ENCODE data around the gene MCF2L. TPM values are rescaled to one million over a fixed set of nuclear protein-coding genes. Genes with fewer than 3 reads are reported as not detected.

The MCF2L gene
- total RNA-seq, 2 experiments from 2014 or later: 6.5 to 7.4 TPM

DNA sequence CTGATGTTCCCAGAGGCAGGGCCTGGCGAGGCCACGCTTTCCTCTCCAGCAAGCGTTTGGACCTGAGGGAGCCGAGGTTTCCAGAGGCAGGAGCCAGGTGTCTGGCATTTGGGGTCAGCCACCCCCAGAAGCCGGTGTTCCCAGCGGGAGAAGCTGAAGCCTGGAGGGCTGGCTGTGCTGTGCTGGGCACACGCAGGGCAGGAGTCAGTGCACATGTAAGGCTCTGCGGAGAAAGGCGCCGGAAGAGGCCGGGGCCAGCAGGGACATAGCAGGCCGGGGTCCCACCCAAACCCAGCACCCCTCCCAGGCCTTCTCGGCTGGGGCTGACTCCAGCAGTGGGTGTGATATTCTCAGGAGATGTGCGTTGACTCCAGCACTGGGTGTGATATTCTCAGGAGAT, 31.6 kb downstream of the MCF2L start:
- DNase-seq: no peak
- Mint-ChIP-seq H3K27me3 (ENCODE audit: low read depth) (no peaks in the 10 kb centered on the region), H3K9me3 (no peaks in the 10 kb centered on the region), H3K4me1 (ENCODE audit: low read depth) (peaks cover 27% of the 10 kb centered on the region), H3K36me3 (ENCODE audit: low read depth) (no peaks in the 10 kb centered on the region), H3K27ac (no peak overlapping the region), H3K4me3 (no peak overlapping the region)
- intact Hi-C loops (cut with micrococcal nuclease): no loop called here
- CTCF ChIA-PET: no interaction called here

- peaks cover 30% of the 10 kb centered on the region for H3K4me1 Mint-ChIP-seq (ENCODE audit: low read depth)
- CTCF ChIA-PET: no interaction called here
- H3K36me3 Mint-ChIP-seq (ENCODE audit: low read depth): no peaks in the 10 kb centered on the region
- no peak for DNase-seq
- no peak overlapping the region for H3K27ac Mint-ChIP-seq
- no peaks in the 10 kb centered on the region for H3K9me3 Mint-ChIP-seq
- intact Hi-C loops (cut with micrococcal nuclease): loop anchor here (2.0 kb wide), 1 partner anchor 59 kb away; no protein-coding TSS in a partner anchor
- no peak overlapping the region for H3K4me3 Mint-ChIP-seq
- H3K27me3 Mint-ChIP-seq (ENCODE audit: low read depth): no peaks in the 10 kb centered on the region
Observed at GRCh38 chr13:113001241-113002140, 32.5 kb downstream of the MCF2L start.

DNA sequence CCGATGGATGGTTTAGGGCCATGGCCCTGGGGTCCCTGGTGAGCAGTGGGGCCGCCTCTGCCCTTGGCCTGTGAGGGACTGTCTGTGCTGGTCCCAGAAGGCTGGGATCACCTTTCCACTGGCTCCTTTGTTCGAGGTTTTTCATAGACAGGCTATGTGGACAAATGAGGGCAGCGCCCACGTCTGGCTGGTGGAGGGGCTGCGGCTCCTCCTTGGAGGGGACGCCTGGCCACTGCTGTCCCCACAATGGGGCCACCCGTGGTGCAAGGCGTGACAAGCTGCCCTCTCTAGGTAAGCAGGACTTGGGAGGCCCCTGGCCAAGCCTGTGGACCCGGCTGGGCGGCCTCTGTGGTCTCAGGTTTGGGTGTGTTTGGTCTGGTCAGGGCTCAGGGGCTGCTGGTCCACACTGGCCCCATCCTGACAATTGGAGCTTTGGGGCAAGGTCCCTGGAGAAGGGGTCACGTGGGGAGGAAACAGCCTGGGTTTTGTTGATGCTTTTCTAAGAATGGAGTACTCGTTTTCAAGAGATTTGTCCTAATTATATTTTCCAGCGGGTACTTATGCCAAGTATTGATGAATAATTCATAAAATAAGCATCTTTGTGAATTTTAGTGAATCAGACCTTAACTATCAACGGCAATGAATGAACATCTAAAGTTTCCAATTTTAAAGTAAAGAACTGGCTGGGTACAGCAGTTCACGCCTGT, 33.3 kb downstream of the MCF2L start:
- H3K4me1 Mint-ChIP-seq (ENCODE audit: low read depth): peaks cover 30% of the 10 kb centered on the region
- DNase-seq: no peak
- no peak overlapping the region for H3K27ac Mint-ChIP-seq
- no peaks in the 10 kb centered on the region for H3K36me3 Mint-ChIP-seq (ENCODE audit: low read depth)
- intact Hi-C loops (cut with micrococcal nuclease): loop anchor here (2.0 kb wide), 1 partner anchor 60 kb away; no protein-coding TSS in a partner anchor
- H3K4me3 Mint-ChIP-seq: no peak overlapping the region
- H3K27me3 Mint-ChIP-seq (ENCODE audit: low read depth): no peaks in the 10 kb centered on the region
- CTCF ChIA-PET: no interaction called here
- no peaks in the 10 kb centered on the region for H3K9me3 Mint-ChIP-seq

DNA sequence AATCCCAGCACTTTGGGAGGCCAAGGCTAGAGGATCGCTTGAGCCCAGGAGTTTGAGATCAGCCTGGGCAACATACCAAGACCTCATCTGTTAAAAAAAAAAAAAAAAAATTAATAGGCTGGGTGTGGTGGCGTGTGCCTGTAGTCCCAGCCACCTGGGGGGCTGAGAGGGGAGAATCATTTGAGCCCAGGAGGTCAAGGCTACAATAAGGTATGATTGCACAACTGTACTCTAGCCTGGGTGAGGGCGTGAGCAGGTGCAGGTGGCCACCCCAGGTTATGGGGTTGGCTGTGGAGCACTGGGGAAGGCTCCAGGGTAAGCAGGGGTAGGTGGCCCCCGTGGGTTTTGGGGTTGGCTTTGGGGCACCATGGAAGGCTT, 33.9 kb downstream of the MCF2L start:
- CTCF ChIA-PET: no interaction called here
- DNase-seq: no peak
- no peak overlapping the region for H3K27ac Mint-ChIP-seq
- intact Hi-C loops (cut with micrococcal nuclease): loop anchor here (2.0 kb wide), 1 partner anchor 60 kb away; no protein-coding TSS in a partner anchor
- H3K27me3 Mint-ChIP-seq (ENCODE audit: low read depth): no peaks in the 10 kb centered on the region
- H3K36me3 Mint-ChIP-seq (ENCODE audit: low read depth): no peaks in the 10 kb centered on the region
- no peak overlapping the region for H3K4me3 Mint-ChIP-seq
- H3K9me3 Mint-ChIP-seq: no peaks in the 10 kb centered on the region
- peaks cover 30% of the 10 kb centered on the region for H3K4me1 Mint-ChIP-seq (ENCODE audit: low read depth)

DNA sequence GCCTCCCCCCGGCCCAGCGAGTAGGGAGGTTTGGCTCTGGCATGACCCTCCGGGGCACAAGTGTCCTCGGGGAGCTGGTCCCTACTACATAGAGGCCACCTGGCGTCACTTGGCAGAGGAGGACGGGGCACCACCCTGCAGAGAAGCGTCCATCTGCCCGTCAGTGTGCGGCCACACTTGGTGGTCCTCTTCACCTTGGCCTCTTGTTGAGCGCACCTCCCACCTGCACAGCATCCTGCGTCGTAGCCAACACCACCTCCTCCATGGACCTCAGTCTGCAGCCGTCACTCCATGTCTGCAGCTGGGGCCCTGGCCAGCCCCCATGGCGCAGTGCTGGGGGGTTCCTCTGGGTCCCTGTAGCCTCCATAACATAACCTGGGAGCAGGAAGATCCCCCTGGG, 35.1 kb downstream of the MCF2L start:
- Mint-ChIP-seq H3K4me1 (ENCODE audit: low read depth) (peaks cover 28% of the 10 kb centered on the region), H3K27ac (no peak overlapping the region), H3K4me3 (no peak overlapping the region)

GRCh38 chr13:113005076-113005865, 36.3 kb downstream of the MCF2L start:
- H3K36me3 Mint-ChIP-seq (ENCODE audit: low read depth): no peaks in the 10 kb centered on the region
- H3K27me3 Mint-ChIP-seq (ENCODE audit: low read depth): no peaks in the 10 kb centered on the region
- intact Hi-C loops (cut with micrococcal nuclease): no loop called here
- peaks cover 21% of the 10 kb centered on the region for H3K4me1 Mint-ChIP-seq (ENCODE audit: low read depth)
- no peak overlapping the region for H3K4me3 Mint-ChIP-seq
- no peak overlapping the region for H3K27ac Mint-ChIP-seq
- H3K9me3 Mint-ChIP-seq: no peaks in the 10 kb centered on the region
- no peak for DNase-seq
- CTCF ChIA-PET: no interaction called here

More for the DNA sequence above, 35.1 kb downstream of the MCF2L start:
- Mint-ChIP-seq H3K36me3 (ENCODE audit: low read depth) (no peaks in the 10 kb centered on the region), H3K9me3 (no peaks in the 10 kb centered on the region), H3K27me3 (ENCODE audit: low read depth) (no peaks in the 10 kb centered on the region)
- no peak for DNase-seq
- intact Hi-C loops (cut with micrococcal nuclease): no loop called here
- CTCF ChIA-PET: no interaction called here

DNA sequence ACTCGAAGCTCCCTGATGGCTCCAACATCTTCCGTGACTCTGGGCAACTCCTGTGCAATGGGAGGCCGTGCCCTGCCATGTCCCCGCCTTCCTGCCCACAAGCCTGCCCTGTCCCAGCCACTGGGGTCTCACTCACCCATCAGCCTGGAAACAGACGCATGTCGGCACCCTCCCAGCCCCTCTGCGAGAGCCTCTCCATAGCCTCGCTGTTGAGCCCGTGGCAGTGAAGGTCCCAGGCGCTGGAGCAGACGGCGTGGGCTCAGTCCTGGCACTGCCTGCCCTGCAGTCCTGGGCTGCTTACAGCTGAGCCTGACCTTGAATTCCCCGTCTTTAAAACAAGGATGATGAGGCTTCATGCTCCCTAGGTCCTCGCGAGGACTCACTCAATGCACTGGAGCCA, 37.0 kb downstream of the MCF2L start:
- intact Hi-C loops (cut with micrococcal nuclease): no loop called here
- H3K27ac Mint-ChIP-seq: no peak overlapping the region
- no peaks in the 10 kb centered on the region for H3K36me3 Mint-ChIP-seq (ENCODE audit: low read depth)
- H3K4me1 Mint-ChIP-seq (ENCODE audit: low read depth): peaks cover 15% of the 10 kb centered on the region
- no peaks in the 10 kb centered on the region for H3K27me3 Mint-ChIP-seq (ENCODE audit: low read depth)
- no peak for DNase-seq
- no peaks in the 10 kb centered on the region for H3K9me3 Mint-ChIP-seq
- H3K4me3 Mint-ChIP-seq: no peak overlapping the region
- CTCF ChIA-PET: no interaction called here

DNA sequence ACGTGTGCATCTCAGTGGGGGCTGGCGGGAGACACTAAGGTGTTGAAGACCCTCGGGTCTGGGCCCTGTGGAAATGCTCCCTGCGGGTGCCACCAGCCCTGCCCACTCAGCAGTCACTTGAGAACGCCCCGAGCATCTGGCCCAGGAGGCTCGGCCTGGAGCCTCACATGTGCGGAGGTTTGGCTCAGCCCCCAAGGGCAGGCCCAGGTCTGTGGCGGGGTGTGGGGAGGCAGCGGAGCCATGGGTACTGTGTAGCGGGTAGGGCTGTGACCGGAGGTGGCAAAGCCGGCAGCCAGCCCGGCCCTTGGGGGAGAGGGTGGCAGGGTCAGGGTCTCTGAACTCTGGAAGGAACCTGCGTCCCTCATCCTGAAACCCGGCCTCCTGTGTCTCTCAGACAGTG, 37.6 kb downstream of the MCF2L start:
- peaks cover 14% of the 10 kb centered on the region for H3K4me1 Mint-ChIP-seq (ENCODE audit: low read depth)
- H3K27me3 Mint-ChIP-seq (ENCODE audit: low read depth): no peaks in the 10 kb centered on the region
- peaks cover 2% of the 10 kb centered on the region for H3K9me3 Mint-ChIP-seq
- DNase-seq: no peak
- no peak overlapping the region for H3K27ac Mint-ChIP-seq
- H3K4me3 Mint-ChIP-seq: no peak overlapping the region
- CTCF ChIA-PET: no interaction called here
- intact Hi-C loops (cut with micrococcal nuclease): no loop called here
- peaks cover 2% of the 10 kb centered on the region for H3K36me3 Mint-ChIP-seq (ENCODE audit: low read depth)

GRCh38 chr13:113008851-113009250, 39.8 kb downstream of the MCF2L start:
- CTCF ChIA-PET: no interaction called here
- H3K27me3 Mint-ChIP-seq (ENCODE audit: low read depth): no peaks in the 10 kb centered on the region

GRCh38 chr13:113009743-113010509, 40.9 kb downstream of the MCF2L start:
- Mint-ChIP-seq H3K4me3 (no peak overlapping the region), H3K4me1 (ENCODE audit: low read depth) (peaks cover 12% of the 10 kb centered on the region), H3K27me3 (ENCODE audit: low read depth) (no peaks in the 10 kb centered on the region), H3K9me3 (peaks cover 2% of the 10 kb centered on the region), H3K36me3 (ENCODE audit: low read depth) (peaks cover 2% of the 10 kb centered on the region), H3K27ac (no peak overlapping the region)
- intact Hi-C loops (cut with micrococcal nuclease): no loop called here
- DNase-seq: no peak
- CTCF ChIA-PET: no interaction called here

More at GRCh38 chr13:113008851-113009250, 39.8 kb downstream of the MCF2L start:
- DNase-seq: no peak
- H3K27ac Mint-ChIP-seq: no peak overlapping the region
- H3K4me1 Mint-ChIP-seq (ENCODE audit: low read depth): peaks cover 14% of the 10 kb centered on the region
- intact Hi-C loops (cut with micrococcal nuclease): no loop called here
- H3K36me3 Mint-ChIP-seq (ENCODE audit: low read depth): peaks cover 2% of the 10 kb centered on the region
- H3K9me3 Mint-ChIP-seq: peaks cover 2% of the 10 kb centered on the region
- no peak overlapping the region for H3K4me3 Mint-ChIP-seq

GRCh38 chr13:113010510-113010865, 41.5 kb downstream of the MCF2L start:
- Mint-ChIP-seq H3K4me1 (ENCODE audit: low read depth) (peaks cover 8% of the 10 kb centered on the region), H3K9me3 (peaks cover 2% of the 10 kb centered on the region), H3K27me3 (ENCODE audit: low read depth) (no peaks in the 10 kb centered on the region), H3K27ac (no peak overlapping the region), H3K36me3 (ENCODE audit: low read depth) (peaks cover 2% of the 10 kb centered on the region), H3K4me3 (no peak overlapping the region)
- intact Hi-C loops (cut with micrococcal nuclease): no loop called here
- CTCF ChIA-PET: no interaction called here
- DNase-seq: no peak

- Mint-ChIP-seq H3K4me3 (no peak overlapping the region), H3K4me1 (ENCODE audit: low read depth) (peaks cover 5% of the 10 kb centered on the region), H3K9me3 (peaks cover 2% of the 10 kb centered on the region), H3K36me3 (ENCODE audit: low read depth) (peaks cover 5% of the 10 kb centered on the region), H3K27ac (no peak overlapping the region), H3K27me3 (ENCODE audit: low read depth) (no peaks in the 10 kb centered on the region)
- intact Hi-C loops (cut with micrococcal nuclease): no loop called here
- CTCF ChIA-PET: interaction anchor here (1.5 kb wide), 1 partner anchor 15 kb away, joined by 3 read pairs; no protein-coding TSS in a partner anchor
- DNase-seq: no peak
Observed at GRCh38 chr13:113013303-113013702, 44.3 kb downstream of the MCF2L start.
